ENCODE results near the gene TMEM181. TPM values are rescaled to one million over a fixed set of nuclear protein-coding genes. Genes with fewer than 3 reads are reported as not detected.

TMEM181 gene
- total and polyA plus RNA-seq, 9 donors, result 7.3 to 21.9 (median 12.7) TPM

GRCh38 chr6:158660333-158660754 lies 100.5 kb downstream of the TMEM181 start:
- TF ChIP-seq CTCF (IDR thresholded peaks at IDR 0.05) (no peak), POLR2A (IDR thresholded peaks at IDR 0.05) (no peak)
- peaks cover 3% of the 10 kb centered on the region for H3K4me1 ChIP-seq (ENCODE audit: insufficient read depth)
- no peaks in the 10 kb centered on the region for H3K36me3 ChIP-seq

GRCh38 chr6:158661156-158661685 lies 101.3 kb downstream of the TMEM181 start:
- TF ChIP-seq POLR2A (IDR thresholded peaks at IDR 0.05), result no peak
- no peak for TF ChIP-seq EP300 (IDR thresholded peaks at IDR 0.05)
- no peak for TF ChIP-seq CTCF (IDR thresholded peaks at IDR 0.05)

More at GRCh38 chr6:158660333-158660754, 100.5 kb downstream of the TMEM181 start:
- Histone ChIP-seq H3K27ac (no peak overlapping the region), H3K9me3 (no peaks in the 10 kb centered on the region), H3K27me3 (no peaks in the 10 kb centered on the region), H3K4me3 (no peak overlapping the region)
- intact Hi-C loops (cut with DNase I), result loop anchor here in 1 of 4 donors (10.0 kb wide), 1 partner anchor 126 kb away; no protein-coding TSS in a partner anchor
- no peak for DNase-seq
- 40 to 54% (median 45%) methylated on average over 10 of the region's 10 CpGs for WGBS, 3 donors

GRCh38 chr6:158662607-158662953 lies 102.7 kb downstream of the TMEM181 start:
- TF ChIP-seq POLR2A (IDR thresholded peaks at IDR 0.05) (no peak), CTCF (IDR thresholded peaks at IDR 0.05) (no peak), EP300 (IDR thresholded peaks at IDR 0.05) (no peak)
- no peaks in the 10 kb centered on the region for H3K9me3 ChIP-seq
- peak overlapping the region; percentile 16 for H3K4me3 ChIP-seq
- no peak for DNase-seq
- H3K27ac ChIP-seq, result peak overlapping the region in 1 of 2 donors; percentile 48
- intact Hi-C loops (cut with DNase I), result loop anchor here in 1 of 4 donors (10.0 kb wide), 1 partner anchor 128 kb away; no protein-coding TSS in a partner anchor
- H3K4me1 ChIP-seq (ENCODE audit: insufficient read depth), result peaks cover 3% of the 10 kb centered on the region
- no peaks in the 10 kb centered on the region for H3K27me3 ChIP-seq
- H3K36me3 ChIP-seq, result no peaks in the 10 kb centered on the region
- 19 to 37% (median 29%) methylated on average over 3 of the region's 3 CpGs for WGBS, 3 donors

More at GRCh38 chr6:158661156-158661685, 101.3 kb downstream of the TMEM181 start:
- H3K9me3 ChIP-seq, result no peaks in the 10 kb centered on the region
- no peak for DNase-seq
- WGBS, 3 donors, result 88 to 100% (median 96%) methylated on average over 3 of the region's 3 CpGs
- H3K27ac ChIP-seq, result no peak overlapping the region
- no peaks in the 10 kb centered on the region for H3K27me3 ChIP-seq
- H3K4me1 ChIP-seq (ENCODE audit: insufficient read depth), result peaks cover 3% of the 10 kb centered on the region
- no peaks in the 10 kb centered on the region for H3K36me3 ChIP-seq
- intact Hi-C loops (cut with DNase I), result loop anchor here in 1 of 4 donors (10.0 kb wide), 1 partner anchor 126 kb away; no protein-coding TSS in a partner anchor
- no peak overlapping the region for H3K4me3 ChIP-seq

- intact Hi-C loops (cut with DNase I), result loop anchor here in 1 of 4 donors (10.0 kb wide), 1 partner anchor 128 kb away; no protein-coding TSS in a partner anchor
- TF ChIP-seq EP300 (IDR thresholded peaks at IDR 0.05) (no peak), POLR2A (IDR thresholded peaks at IDR 0.05) (no peak), CTCF (IDR thresholded peaks at IDR 0.05) (no peak)
- Histone ChIP-seq H3K4me1 (ENCODE audit: insufficient read depth) (peaks cover 3% of the 10 kb centered on the region), H3K9me3 (no peaks in the 10 kb centered on the region), H3K36me3 (no peaks in the 10 kb centered on the region), H3K4me3 (peak overlapping the region; percentile 16), H3K27ac (peak overlapping the region in 1 of 2 donors; percentile 48), H3K27me3 (no peaks in the 10 kb centered on the region)
- WGBS, 3 donors, result 11 to 19% (median 16%) methylated on average over 27 of the region's 27 CpGs
- DNase-seq, result peak in 2 of 5 donors; percentile 46 to 56
Observed at GRCh38 chr6:158662954-158663624, 103.2 kb downstream of the TMEM181 start.
